Gastrocnemius medialis (tissue), 4 donors: ENCODE results near the gene ACTL9. TPM values are rescaled to one million over a fixed set of nuclear protein-coding genes. Genes with fewer than 3 reads are reported as not detected.

Experiments
- ATAC-seq, 2 donors: fragments of 150-250 bp; one replicate each; pipeline ENCODE4 v1.9.1; 2016
- DNase-seq, 2 donors: peaks; one replicate each; pipeline ENCODE4 v3.0.0-alpha.2; 2019
- H3K27ac ChIP-seq, 4 donors: fragments of 200-600 bp; sonication (generic); 1 replicate in 1 of 4; 2 replicates in 3 of 4; pipeline ENCODE4 v1.5.1; 2016 to 2018; ENCODE audit warnings: mild to moderate bottlenecking in 2 of 4, moderate library complexity in 1 of 4
- H3K27me3 ChIP-seq, 3 donors: fragments of 200-600 bp; sonication (generic) in 2 of 3; 1 replicate in 1 of 3; 2 replicates in 2 of 3; pipeline versions ENCODE4 v1.5.1 to v1.6.0; 2016 to 2019; ENCODE audit warnings: mild to moderate bottlenecking in 1 of 3, moderate library complexity in 1 of 3
- H3K36me3 ChIP-seq, 2 donors: fragments of 200-600 bp; sonication (generic) in 1 of 2; one replicate each; pipeline ENCODE4 v1.5.1; 2017 to 2018
- H3K4me1 ChIP-seq, 2 donors: fragments of 200-600 bp; sonication (generic) in 1 of 2; one replicate each; pipeline ENCODE4 v1.5.1; 2016 to 2017; ENCODE audit warnings: mild to moderate bottlenecking in 2 of 2
- H3K4me3 ChIP-seq, 4 donors: fragments of 200-600 bp; sonication (generic) in 3 of 4; 1 replicate in 1 of 4; 2 replicates in 3 of 4; pipeline ENCODE4 v1.5.1; 2016 to 2019; ENCODE audit warnings: mild to moderate bottlenecking in 2 of 4
- H3K9me3 ChIP-seq, 3 donors: fragments of 200-600 bp; sonication (generic) in 2 of 3; 1 replicate in 1 of 3; 2 replicates in 2 of 3; pipeline ENCODE4 v1.5.1; 2016 to 2019
- CTCF ChIP-seq, 5 experiments: fragments of 450-650 bp in 3 of 5; fragments of 200-600 bp in 2 of 5; sonication (generic) in 2 of 5; IDR thresholded peaks in 4 of 5; conservative IDR thresholded peaks in 1 of 5; 1 replicate in 4 of 5; 2 replicates in 1 of 5; pipeline ENCODE4 v1.5.1; 2016 to 2019; ENCODE audit warnings: antibody characterized with exemption in 5 of 5, mild to moderate bottlenecking in 3 of 5, moderate library complexity in 3 of 5
- POLR2A ChIP-seq, 2 donors: fragments of 450-650 bp; IDR thresholded peaks; one replicate each; pipeline ENCODE4 v1.6.1; 2017; ENCODE audit warnings: antibody characterized with exemption in 2 of 2, mild to moderate bottlenecking in 2 of 2, moderate library complexity in 2 of 2
- in situ Hi-C, 4 donors: fragments of 200-750 bp; cut with MboI; loops; one replicate each; pipeline versions ENCODE4 v1.15.0 to v1.8.0; 2017; ENCODE audit warnings: low sequenced_read_pairs in 4 of 4
- intact Hi-C: fragments of 100-400 bp; cut with DNase I; formaldehyde crosslinking; loops from one replicate; pipeline ENCODE4 v1.15.1; 2023; ENCODE audit warnings: low total_unique reads
- total RNA-seq, 4 donors: library from RNA; depleted of rRNA; stranded (reverse); fragments of >200 nt; gene quantifications; one replicate each; pipeline versions ENCODE4 v1.1.0 to v1.2.3, GENCODE V29; 2016

ACTL9 gene
- total RNA-seq, 4 donors from 2014 or later: not detected

GRCh38 chr19:8681345-8682029, 17.1 kb downstream of the ACTL9 start:
- Histone ChIP-seq H3K27me3 (no peaks in the 10 kb centered on the region), H3K4me3 (no peak overlapping the region), H3K9me3 (no peaks in the 10 kb centered on the region), H3K36me3 (no peaks in the 10 kb centered on the region), H3K4me1 (no peaks in the 10 kb centered on the region), H3K27ac (no peak overlapping the region)
- ATAC-seq (no peak), DNase-seq (no peak)
- no peak for TF ChIP-seq CTCF (IDR thresholded peaks at IDR 0.05 in 4 of 5, conservative IDR thresholded peaks at IDR 0.05 in 1 of 5)
- no peak for TF ChIP-seq POLR2A (IDR thresholded peaks at IDR 0.05)
- intact Hi-C loops: no loop called here
- in situ Hi-C loops: no loop called here

DNA sequence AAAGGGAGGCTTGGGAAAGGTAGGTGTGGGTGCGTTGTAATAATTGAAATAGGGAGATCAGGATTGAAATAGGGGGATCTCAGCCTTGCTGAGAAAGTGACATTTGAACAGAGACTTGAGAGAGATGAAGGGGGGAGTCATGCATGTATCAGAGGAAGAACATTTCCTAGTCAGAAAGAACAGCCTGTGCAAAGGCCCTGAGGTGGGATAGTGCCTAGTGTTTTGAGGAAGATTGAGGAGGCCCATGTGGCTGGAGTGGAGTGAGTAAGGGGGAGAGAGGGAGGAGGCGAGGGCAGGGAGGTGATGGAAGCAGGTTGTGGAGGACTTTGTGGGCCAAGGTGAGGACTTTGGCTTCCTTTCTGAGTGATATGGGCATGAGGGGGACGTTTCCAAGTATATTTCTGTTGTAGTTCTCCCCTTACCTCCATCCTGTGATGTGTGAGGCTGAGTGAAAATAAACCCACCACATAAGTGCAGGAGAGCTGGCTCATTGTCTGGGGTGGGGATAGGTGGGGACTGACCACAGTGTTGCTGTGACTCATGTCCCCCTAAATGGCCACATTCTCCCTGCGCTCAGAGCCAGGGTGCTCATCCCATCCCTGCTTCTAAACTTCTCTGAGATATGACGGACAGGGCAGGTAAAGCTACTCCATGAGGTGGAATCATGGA, 17.8 kb downstream of the ACTL9 start:
- TF ChIP-seq CTCF (IDR thresholded peaks at IDR 0.05 in 4 of 5, conservative IDR thresholded peaks at IDR 0.05 in 1 of 5): no peak
- TF ChIP-seq POLR2A (IDR thresholded peaks at IDR 0.05): no peak
- in situ Hi-C loops: no loop called here
- no peak for ATAC-seq
- DNase-seq: no peak
- intact Hi-C loops: no loop called here
- Histone ChIP-seq H3K27me3 (no peaks in the 10 kb centered on the region), H3K9me3 (no peaks in the 10 kb centered on the region), H3K27ac (no peak overlapping the region), H3K36me3 (no peaks in the 10 kb centered on the region), H3K4me1 (no peaks in the 10 kb centered on the region), H3K4me3 (no peak overlapping the region)

GRCh38 chr19:8678244-8678807, 20.3 kb downstream of the ACTL9 start:
- ATAC-seq (no peak), DNase-seq (no peak)
- no peaks in the 10 kb centered on the region for H3K36me3 ChIP-seq
- TF ChIP-seq CTCF (IDR thresholded peaks at IDR 0.05 in 4 of 5, conservative IDR thresholded peaks at IDR 0.05 in 1 of 5) (no peak), POLR2A (IDR thresholded peaks at IDR 0.05) (no peak)
- H3K27ac ChIP-seq: no peak overlapping the region
- in situ Hi-C loops (no loop called here), intact Hi-C loops (no loop called here)
- no peaks in the 10 kb centered on the region for H3K9me3 ChIP-seq
- no peak overlapping the region for H3K4me3 ChIP-seq
- H3K4me1 ChIP-seq: no peaks in the 10 kb centered on the region
- no peaks in the 10 kb centered on the region for H3K27me3 ChIP-seq

GRCh38 chr19:8675066-8675465, 23.5 kb downstream of the ACTL9 start:
- in situ Hi-C loops: no loop called here
- Histone ChIP-seq H3K4me1 (no peaks in the 10 kb centered on the region), H3K27me3 (no peaks in the 10 kb centered on the region), H3K27ac (no peak overlapping the region), H3K36me3 (no peaks in the 10 kb centered on the region), H3K9me3 (no peaks in the 10 kb centered on the region), H3K4me3 (no peak overlapping the region)
- intact Hi-C loops: no loop called here
- no peak for TF ChIP-seq POLR2A (IDR thresholded peaks at IDR 0.05)
- TF ChIP-seq CTCF (IDR thresholded peaks at IDR 0.05 in 4 of 5, conservative IDR thresholded peaks at IDR 0.05 in 1 of 5): no peak
- DNase-seq: no peak
- no peak for ATAC-seq
